HCT116 (cell line): Measurements from ENCODE around the gene RAD17. TPM values are rescaled to one million over a fixed set of nuclear protein-coding genes. Genes with fewer than 3 reads are reported as not detected.
A peak's percentile ranks its signal among the peaks of the same experiment; 100 is the strongest.

Experiments used
- ATAC-seq: fragments of 200-7000 bp; cut with Tn5 transposase; 2 replicates; pipeline ENCODE4 v1.9.1; 2020; ENCODE audit warnings: mild to moderate bottlenecking, moderate library complexity
- BruUV-seq: library from RNA; stranded (reverse); fragments of 400-500 nt; replicated peaks from 2 replicates; lab custom pipeline; 2021; lab: Mats Ljungman, UMichigan
- CTCF ChIA-PET: fragments of 300-600 bp; sonication (Branson Sonifier 250); formaldehyde crosslinking; loops from one replicate; lab custom pipeline; 2021; ENCODE audit warnings: antibody characterized with exemption; lab: Charles Lee
- POLR2A ChIA-PET: fragments of 300-600, 350-600 bp; sonication (Branson Sonifier 250); formaldehyde crosslinking; loops from one replicate; lab custom pipeline; 2021; ENCODE audit warnings: antibody characterized with exemption; lab: Charles Lee
- RAD21 ChIA-PET, 2 experiments: fragments of 300-600 bp; sonication (Branson Sonifier 250); formaldehyde crosslinking; loops; one replicate each; lab custom pipeline; 2023; ENCODE audit warnings: low total read pairs in 2 of 2; ENCODE audit not compliant: uncharacterized antibody in 2 of 2, unreplicated experiment in 2 of 2, low non-redundant PET in 1 of 2; lab: Charles Lee
- DNase-seq: peaks from one replicate; pipeline ENCODE4 v3.0.0-alpha.2; 2010; ENCODE audit warnings: low read depth, low spot score
- H2AFZ ChIP-seq: fragments of 200-600 bp; shearing (Covaris generic), sonication (generic); 2 replicates; pipeline ENCODE4 v1.6.1; 2017; ENCODE audit warnings: low read depth, mixed run types, mixed read lengths, antibody characterized with exemption, low read length; ENCODE audit not compliant: poor library complexity, severe bottlenecking
- H3K27ac ChIP-seq: 2 replicates; pipeline ENCODE4 v1.5.1; 2012; ENCODE audit warnings: low read depth, low read length
- H3K27me3 ChIP-seq: fragments of 200-600 bp; sonication (generic); 2 replicates; pipeline ENCODE4 v1.6.1; 2016; ENCODE audit warnings: mixed run types, low read length, mixed read lengths; ENCODE audit not compliant: insufficient read depth
- H3K36me3 ChIP-seq, 2 experiments: fragments of 200-500 bp in 1 of 2; fragments of 200-600 bp in 1 of 2; sonication (Bioruptor generic) in 1 of 2; sonication (generic) in 1 of 2; 2 replicates each; pipeline versions ENCODE4 v1.5.1 to v1.6.1; 2014 to 2016; ENCODE audit warnings: low read length in 2 of 2, inconsistent platforms in 1 of 2, mixed read lengths in 1 of 2, mixed run types in 1 of 2; ENCODE audit not compliant: insufficient read depth in 2 of 2, control insufficient read depth in 1 of 2
- H3K4me1 ChIP-seq, 2 experiments: fragments of 200-600 bp in 1 of 2; sonication (generic) in 1 of 2; 2 replicates each; pipeline versions ENCODE4 v1.5.1 to v1.6.1; 2012 to 2017; ENCODE audit warnings: low read length in 2 of 2, inconsistent platforms in 1 of 2, mild to moderate bottlenecking in 1 of 2, mixed read lengths in 1 of 2, mixed run types in 1 of 2, moderate library complexity in 1 of 2; ENCODE audit not compliant: insufficient read depth in 2 of 2, control insufficient read depth in 1 of 2
- H3K4me2 ChIP-seq: fragments of 200-600 bp; sonication (generic); 2 replicates; pipeline ENCODE4 v1.6.1; 2017; ENCODE audit warnings: mixed run types, low read length, mixed read lengths
- H3K4me3 ChIP-seq, 2 experiments: fragments of 200-600 bp in 1 of 2; sonication (generic) in 1 of 2; replicated peaks in 1 of 2; 2 replicates each; pipeline ENCODE4 v1.5.1; 2011 to 2016; ENCODE audit warnings: low read length in 2 of 2, control low read depth in 1 of 2, low read depth in 1 of 2, mild to moderate bottlenecking in 1 of 2, mixed read lengths in 1 of 2, mixed run types in 1 of 2
- H3K79me2 ChIP-seq: fragments of 200-600 bp; sonication (generic); 2 replicates; pipeline ENCODE4 v1.6.1; 2017; ENCODE audit warnings: mild to moderate bottlenecking, mixed run types, low read length, moderate library complexity, mixed read lengths; ENCODE audit not compliant: insufficient read depth
- H3K9ac ChIP-seq: fragments of 200-600 bp; sonication (generic); 2 replicates; pipeline ENCODE4 v1.6.1; 2016; ENCODE audit warnings: low read length, mixed read lengths
- H3K9me2 ChIP-seq: fragments of 200-600 bp; sonication (generic), shearing (Covaris generic); 2 replicates; pipeline ENCODE4 v1.6.1; 2017; ENCODE audit warnings: mixed run types, mild to moderate bottlenecking, moderate library complexity; ENCODE audit not compliant: insufficient read depth
- H3K9me3 ChIP-seq, 2 experiments: fragments of 200-500 bp in 1 of 2; fragments of 200-600 bp in 1 of 2; sonication (Bioruptor generic) in 1 of 2; sonication (generic) in 1 of 2; 2 replicates each; pipeline ENCODE4 v1.6.1; 2014 to 2017; ENCODE audit warnings: low read length in 2 of 2, mixed read lengths in 2 of 2, inconsistent platforms in 1 of 2, low read depth in 1 of 2, mild to moderate bottlenecking in 1 of 2, mixed run types in 1 of 2, moderate library complexity in 1 of 2; ENCODE audit not compliant: control insufficient read depth in 1 of 2, insufficient read depth in 1 of 2
- H4K20me1 ChIP-seq: fragments of 200-600 bp; sonication (generic), shearing (Covaris generic); 2 replicates; pipeline ENCODE4 v1.6.1; 2017; ENCODE audit warnings: mixed run types, mild to moderate bottlenecking, moderate library complexity; ENCODE audit not compliant: insufficient read depth
- EGR1 ChIP-seq: IDR thresholded peaks from 2 replicates; pipeline ENCODE4 v1.6.1; 2012; ENCODE audit warnings: low read depth
- ELF1 ChIP-seq: IDR thresholded peaks from 2 replicates; pipeline ENCODE4 v1.6.1; 2012; ENCODE audit warnings: low read depth, borderline replicate concordance
- EZH2 ChIP-seq: fragments of 200-600 bp; sonication (generic); IDR thresholded peaks from 2 replicates; pipeline ENCODE4 v1.6.1; 2017; ENCODE audit warnings: antibody characterized with exemption, mixed run types
- EZH2phosphoT487 ChIP-seq: fragments of 200-600 bp; IDR thresholded peaks from 2 replicates; pipeline ENCODE4 v1.6.1; 2018; ENCODE audit warnings: antibody characterized with exemption, borderline replicate concordance
- POLR2A ChIP-seq: IDR thresholded peaks from 2 replicates; pipeline ENCODE4 v1.7.0; 2011; ENCODE audit warnings: borderline replicate concordance; ENCODE audit not compliant: insufficient read depth, insufficient read length; ENCODE audit errors: extremely low read depth
- POLR2AphosphoS5 ChIP-seq: IDR thresholded peaks from 2 replicates; pipeline ENCODE4 v1.6.1; 2011; ENCODE audit warnings: mild to moderate bottlenecking, low read depth, low read length, moderate library complexity
- SIN3A ChIP-seq: IDR thresholded peaks from 2 replicates; pipeline ENCODE4 v1.6.1; 2012; ENCODE audit warnings: low read depth
- SRF ChIP-seq: IDR thresholded peaks from 2 replicates; pipeline ENCODE4 v1.6.1; 2012; ENCODE audit warnings: low read depth
- ZFX ChIP-seq: fragments of 450-650 bp; IDR thresholded peaks from 2 replicates; pipeline ENCODE4 v1.6.1; 2017
- ZNF274 ChIP-seq: fragments of 200-500 bp; sonication (Bioruptor generic); IDR thresholded peaks from 2 replicates; pipeline ENCODE4 v1.6.1; 2014; ENCODE audit warnings: mild to moderate bottlenecking, low read depth, low read length, inconsistent platforms
- intact Hi-C: fragments of 100-400 bp; cut with micrococcal nuclease; formaldehyde crosslinking; loops from 2 replicates; pipeline ENCODE4 v1.10.0; 2022
- total RNA-seq: library from RNA; stranded (reverse); gene quantifications from one replicate; pipeline ENCODE4 v1.2.1, GENCODE V29; 2021; ENCODE audit not compliant: unreplicated experiment
- TF ChIP-seq, protein P1 (sequence below): IDR thresholded peaks from 2 replicates; pipeline ENCODE4 v1.6.1; 2012; ENCODE audit warnings: low read depth
- TF ChIP-seq, protein P2 (sequence below), 3 experiments: fragments of 200-600 bp in 1 of 3; sonication (generic) in 1 of 3; IDR thresholded peaks in 2 of 3; conservative IDR thresholded peaks in 1 of 3; 2 replicates each; pipeline ENCODE4 v1.5.1; 2012 to 2017; ENCODE audit warnings: low read depth in 2 of 3, low read length in 2 of 3, antibody characterized with exemption in 1 of 3, borderline replicate concordance in 1 of 3, control low read depth in 1 of 3, mild to moderate bottlenecking in 1 of 3, mixed read lengths in 1 of 3, mixed run types in 1 of 3, moderate library complexity in 1 of 3; ENCODE audit not compliant: insufficient read depth in 1 of 3
- TF ChIP-seq, protein P3 (sequence below): IDR thresholded peaks from 2 replicates; pipeline ENCODE4 v1.6.1; 2011; ENCODE audit warnings: mild to moderate bottlenecking, low read length, moderate library complexity; ENCODE audit not compliant: insufficient replicate concordance; ENCODE audit errors: extremely low read depth

Gene RAD17
- total RNA-seq, 1 experiment from 2014 or later: 29.0 TPM

DNA sequence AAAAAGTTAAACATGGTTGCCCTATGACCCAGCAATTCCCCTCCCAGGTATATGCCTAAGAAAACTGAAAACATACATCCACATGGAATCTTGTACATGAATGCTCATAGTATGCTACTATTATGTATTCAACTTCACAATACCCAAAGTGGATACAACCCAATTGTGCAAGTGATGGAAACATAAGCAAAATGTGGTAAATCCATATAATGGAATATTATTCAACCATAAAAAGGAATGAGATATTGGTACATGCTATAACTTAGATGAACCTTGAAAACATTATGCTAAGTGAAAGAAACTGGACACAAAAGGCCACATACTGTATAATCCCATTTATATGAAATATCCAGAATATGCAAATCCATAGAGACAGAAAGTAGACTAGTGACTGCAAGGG, 19.0 kb upstream of the RAD17 start:
- BruUV-seq: no TSS peak

DNA sequence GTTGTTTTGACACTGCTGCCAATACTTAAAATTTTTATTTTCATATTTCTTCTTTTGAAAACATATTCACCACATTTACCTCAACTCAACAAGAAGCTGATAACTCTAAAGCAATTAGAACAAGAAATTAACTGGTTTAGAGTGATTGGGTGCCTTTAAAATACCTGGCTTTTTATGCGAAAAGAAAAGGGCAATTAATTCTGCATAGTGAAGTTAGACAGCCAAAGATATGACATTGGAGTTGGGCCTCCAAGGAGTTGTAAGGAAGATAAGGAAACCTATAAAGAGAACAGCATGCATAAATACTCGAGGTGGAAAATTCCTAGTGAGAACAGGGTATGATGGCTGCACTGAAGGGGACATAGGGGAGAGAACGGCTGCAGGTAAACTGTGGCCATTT, 9.9 kb upstream of the RAD17 start:
- no peak overlapping the region for H3K4me2 ChIP-seq
- peaks cover 55% of the 10 kb centered on the region for H3K79me2 ChIP-seq
- H3K4me3 ChIP-seq: no peak overlapping the region
- H3K27ac ChIP-seq: no peak overlapping the region
- no peak overlapping the region for H2AFZ ChIP-seq
- H3K27me3 ChIP-seq: no peaks in the 10 kb centered on the region
- H3K9me2 ChIP-seq: no peaks in the 10 kb centered on the region
- ChIA-PET CTCF (no interaction called here), POLR2A (no interaction called here), RAD21 (no interaction called here)
- H3K9ac ChIP-seq: no peak overlapping the region
- DNase-seq (no peak), ATAC-seq (no peak)
- TSS peak; percentile 2 for BruUV-seq
- TF ChIP-seq, protein P1, sequence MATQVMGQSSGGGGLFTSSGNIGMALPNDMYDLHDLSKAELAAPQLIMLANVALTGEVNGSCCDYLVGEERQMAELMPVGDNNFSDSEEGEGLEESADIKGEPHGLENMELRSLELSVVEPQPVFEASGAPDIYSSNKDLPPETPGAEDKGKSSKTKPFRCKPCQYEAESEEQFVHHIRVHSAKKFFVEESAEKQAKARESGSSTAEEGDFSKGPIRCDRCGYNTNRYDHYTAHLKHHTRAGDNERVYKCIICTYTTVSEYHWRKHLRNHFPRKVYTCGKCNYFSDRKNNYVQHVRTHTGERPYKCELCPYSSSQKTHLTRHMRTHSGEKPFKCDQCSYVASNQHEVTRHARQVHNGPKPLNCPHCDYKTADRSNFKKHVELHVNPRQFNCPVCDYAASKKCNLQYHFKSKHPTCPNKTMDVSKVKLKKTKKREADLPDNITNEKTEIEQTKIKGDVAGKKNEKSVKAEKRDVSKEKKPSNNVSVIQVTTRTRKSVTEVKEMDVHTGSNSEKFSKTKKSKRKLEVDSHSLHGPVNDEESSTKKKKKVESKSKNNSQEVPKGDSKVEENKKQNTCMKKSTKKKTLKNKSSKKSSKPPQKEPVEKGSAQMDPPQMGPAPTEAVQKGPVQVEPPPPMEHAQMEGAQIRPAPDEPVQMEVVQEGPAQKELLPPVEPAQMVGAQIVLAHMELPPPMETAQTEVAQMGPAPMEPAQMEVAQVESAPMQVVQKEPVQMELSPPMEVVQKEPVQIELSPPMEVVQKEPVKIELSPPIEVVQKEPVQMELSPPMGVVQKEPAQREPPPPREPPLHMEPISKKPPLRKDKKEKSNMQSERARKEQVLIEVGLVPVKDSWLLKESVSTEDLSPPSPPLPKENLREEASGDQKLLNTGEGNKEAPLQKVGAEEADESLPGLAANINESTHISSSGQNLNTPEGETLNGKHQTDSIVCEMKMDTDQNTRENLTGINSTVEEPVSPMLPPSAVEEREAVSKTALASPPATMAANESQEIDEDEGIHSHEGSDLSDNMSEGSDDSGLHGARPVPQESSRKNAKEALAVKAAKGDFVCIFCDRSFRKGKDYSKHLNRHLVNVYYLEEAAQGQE: no peak
- TF ChIP-seq SRF: no peak
- TF ChIP-seq, protein P2, sequence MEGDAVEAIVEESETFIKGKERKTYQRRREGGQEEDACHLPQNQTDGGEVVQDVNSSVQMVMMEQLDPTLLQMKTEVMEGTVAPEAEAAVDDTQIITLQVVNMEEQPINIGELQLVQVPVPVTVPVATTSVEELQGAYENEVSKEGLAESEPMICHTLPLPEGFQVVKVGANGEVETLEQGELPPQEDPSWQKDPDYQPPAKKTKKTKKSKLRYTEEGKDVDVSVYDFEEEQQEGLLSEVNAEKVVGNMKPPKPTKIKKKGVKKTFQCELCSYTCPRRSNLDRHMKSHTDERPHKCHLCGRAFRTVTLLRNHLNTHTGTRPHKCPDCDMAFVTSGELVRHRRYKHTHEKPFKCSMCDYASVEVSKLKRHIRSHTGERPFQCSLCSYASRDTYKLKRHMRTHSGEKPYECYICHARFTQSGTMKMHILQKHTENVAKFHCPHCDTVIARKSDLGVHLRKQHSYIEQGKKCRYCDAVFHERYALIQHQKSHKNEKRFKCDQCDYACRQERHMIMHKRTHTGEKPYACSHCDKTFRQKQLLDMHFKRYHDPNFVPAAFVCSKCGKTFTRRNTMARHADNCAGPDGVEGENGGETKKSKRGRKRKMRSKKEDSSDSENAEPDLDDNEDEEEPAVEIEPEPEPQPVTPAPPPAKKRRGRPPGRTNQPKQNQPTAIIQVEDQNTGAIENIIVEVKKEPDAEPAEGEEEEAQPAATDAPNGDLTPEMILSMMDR (IDR thresholded peaks at IDR 0.05 in 2 of 3, conservative IDR thresholded peaks at IDR 0.05 in 1 of 3; ENCODE audit: borderline replicate concordance in 1 of 3, insufficient read depth in 1 of 3, low read depth in 2 of 3, low read length in 2 of 3): no peak
- no peak for TF ChIP-seq EZH2phosphoT487
- TF ChIP-seq POLR2A: no peak
- no peak for TF ChIP-seq EZH2
- TF ChIP-seq POLR2AphosphoS5: no peak
- TF ChIP-seq, protein P3, sequence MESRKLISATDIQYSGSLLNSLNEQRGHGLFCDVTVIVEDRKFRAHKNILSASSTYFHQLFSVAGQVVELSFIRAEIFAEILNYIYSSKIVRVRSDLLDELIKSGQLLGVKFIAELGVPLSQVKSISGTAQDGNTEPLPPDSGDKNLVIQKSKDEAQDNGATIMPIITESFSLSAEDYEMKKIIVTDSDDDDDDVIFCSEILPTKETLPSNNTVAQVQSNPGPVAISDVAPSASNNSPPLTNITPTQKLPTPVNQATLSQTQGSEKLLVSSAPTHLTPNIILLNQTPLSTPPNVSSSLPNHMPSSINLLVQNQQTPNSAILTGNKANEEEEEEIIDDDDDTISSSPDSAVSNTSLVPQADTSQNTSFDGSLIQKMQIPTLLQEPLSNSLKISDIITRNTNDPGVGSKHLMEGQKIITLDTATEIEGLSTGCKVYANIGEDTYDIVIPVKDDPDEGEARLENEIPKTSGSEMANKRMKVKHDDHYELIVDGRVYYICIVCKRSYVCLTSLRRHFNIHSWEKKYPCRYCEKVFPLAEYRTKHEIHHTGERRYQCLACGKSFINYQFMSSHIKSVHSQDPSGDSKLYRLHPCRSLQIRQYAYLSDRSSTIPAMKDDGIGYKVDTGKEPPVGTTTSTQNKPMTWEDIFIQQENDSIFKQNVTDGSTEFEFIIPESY: no peak
- no peak for TF ChIP-seq SIN3A
- TF ChIP-seq ZFX: no peak
- TF ChIP-seq EGR1: no peak
- TF ChIP-seq ELF1: no peak
- intact Hi-C loops: no loop called here
- H3K9me3 ChIP-seq: no peaks in the 10 kb centered on the region
- peaks cover 3 to 11% of the 10 kb centered on the region in 2 experiments; a peak in 2 of 4 replicates for H3K36me3 ChIP-seq
- H3K4me1 ChIP-seq: no peaks in the 10 kb centered on the region
- H4K20me1 ChIP-seq: peaks cover 5% of the 10 kb centered on the region; the same call in 1 of the 2 replicates

More for the DNA sequence above, 19.0 kb upstream of the RAD17 start:
- RAD21 ChIA-PET: no interaction called here
- intact Hi-C loops: no loop called here
- Histone ChIP-seq H3K4me1 (no peaks in the 10 kb centered on the region), H4K20me1 (no peaks in the 10 kb centered on the region), H3K79me2 (peaks cover 2% of the 10 kb centered on the region), H3K9ac (no peak overlapping the region), H3K27me3 (no peaks in the 10 kb centered on the region), H3K4me2 (no peak overlapping the region), H3K9me3 (no peaks in the 10 kb centered on the region), H3K4me3 (no peak overlapping the region), H3K9me2 (no peaks in the 10 kb centered on the region), H3K27ac (no peak overlapping the region), H2AFZ (no peak overlapping the region), H3K36me3 (peaks cover 0 to 3% of the 10 kb centered on the region in 2 experiments; a peak in 1 of 4 replicates)
- ATAC-seq (no peak), DNase-seq (no peak)
- TF ChIP-seq ZNF274: no peak
- CTCF ChIA-PET: no interaction called here
- POLR2A ChIA-PET: no interaction called here
